GM18520 (cell line): ENCODE measurements around the gene NBAS.
A peak's percentile ranks its signal among the peaks of the same experiment; 100 is the strongest.
"Not testable (repeated sequence)": the region's sequence is repeated elsewhere in the genome, so short reads cannot be mapped to it uniquely, and the experiment has no call there.

Experiments used
- ATAC-seq: cut with Tn5 transposase; IDR thresholded peaks from one replicate; pipeline ENCODE4 v1.9.1; 2021; ENCODE audit not compliant: unreplicated experiment

NBAS gene

DNA sequence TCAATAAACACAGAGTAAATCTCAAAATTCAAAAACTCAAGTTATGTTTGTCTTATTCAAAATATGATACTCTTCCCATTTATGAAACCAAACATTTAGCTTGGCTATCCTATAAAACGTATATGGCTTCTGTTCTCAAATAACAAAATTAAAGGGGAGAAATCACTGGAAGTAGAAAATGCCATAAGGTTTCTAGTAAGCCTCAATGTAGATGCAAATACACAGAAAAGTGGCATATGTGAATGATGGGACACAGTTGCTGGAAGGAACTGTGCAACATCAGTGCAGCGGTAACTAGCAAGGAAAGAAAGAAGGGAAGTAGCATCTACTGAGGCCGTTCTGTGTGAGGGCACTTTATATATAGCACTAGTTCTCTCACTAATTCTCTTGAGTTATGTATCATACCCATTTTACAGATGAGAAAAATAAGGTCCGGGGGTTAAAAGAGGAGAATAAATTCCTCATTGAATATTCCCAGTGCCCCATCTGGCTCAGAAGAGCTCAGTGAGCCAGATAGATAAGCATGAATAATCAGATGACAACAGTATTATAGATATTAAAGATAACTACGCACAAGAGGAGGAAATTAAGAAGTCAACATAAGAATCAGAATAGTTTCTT lies 27.2 kb downstream of the NBAS start:
- no peak for ATAC-seq

DNA sequence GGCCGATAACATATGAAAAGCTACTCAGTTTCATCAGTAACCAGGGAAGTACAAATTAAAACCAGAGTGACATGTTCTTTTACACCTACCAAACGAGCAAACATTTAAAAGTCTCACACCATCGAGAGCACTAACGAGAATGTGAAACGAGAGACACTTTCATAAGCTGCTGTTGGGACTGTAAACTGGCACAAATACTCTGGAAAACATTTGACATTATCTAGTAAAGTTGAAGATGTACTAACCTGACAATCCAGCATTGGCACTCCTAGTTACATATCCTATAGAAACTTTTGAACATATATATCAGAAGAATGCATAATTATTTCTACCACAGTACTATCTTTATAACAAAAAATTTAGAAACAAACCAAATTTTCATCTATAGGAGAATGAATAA lies 28.1 kb downstream of the NBAS start:
- no peak for ATAC-seq

DNA sequence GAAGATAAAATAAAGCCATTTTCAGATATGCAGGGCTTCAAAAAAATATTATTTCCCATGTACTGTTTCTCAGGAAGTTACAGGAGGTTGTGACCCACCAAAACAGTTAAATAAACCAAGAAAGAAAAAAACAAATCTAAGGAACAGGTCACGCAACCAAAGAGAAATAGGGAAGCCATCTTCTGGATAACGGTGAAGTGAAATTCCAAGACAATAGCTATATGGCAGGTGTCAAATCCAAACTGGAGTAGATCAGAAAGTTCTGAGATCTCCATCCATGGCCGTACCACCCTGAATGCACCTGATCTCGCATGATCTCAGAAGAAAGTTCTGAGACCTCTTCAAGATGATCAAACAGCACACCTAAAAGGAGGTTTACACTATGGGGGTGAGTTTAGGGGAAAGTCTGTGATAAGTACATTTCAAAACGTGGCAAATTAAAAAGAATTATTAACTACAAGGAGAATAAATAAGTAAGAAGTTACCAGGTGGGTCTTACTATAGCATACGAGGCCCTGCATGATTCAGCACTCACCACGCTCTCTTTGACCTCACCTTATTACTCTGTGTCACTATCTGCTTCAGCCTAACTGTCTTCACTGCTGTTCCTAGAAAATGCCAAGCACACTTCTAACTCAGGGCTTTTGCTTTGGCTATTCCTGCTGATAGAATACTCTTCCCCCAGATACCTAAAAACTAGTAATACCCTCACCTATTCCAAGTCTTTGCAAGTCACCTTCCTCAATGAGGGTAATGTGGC lies 29.9 kb downstream of the NBAS start:
- ATAC-seq = no peak

DNA sequence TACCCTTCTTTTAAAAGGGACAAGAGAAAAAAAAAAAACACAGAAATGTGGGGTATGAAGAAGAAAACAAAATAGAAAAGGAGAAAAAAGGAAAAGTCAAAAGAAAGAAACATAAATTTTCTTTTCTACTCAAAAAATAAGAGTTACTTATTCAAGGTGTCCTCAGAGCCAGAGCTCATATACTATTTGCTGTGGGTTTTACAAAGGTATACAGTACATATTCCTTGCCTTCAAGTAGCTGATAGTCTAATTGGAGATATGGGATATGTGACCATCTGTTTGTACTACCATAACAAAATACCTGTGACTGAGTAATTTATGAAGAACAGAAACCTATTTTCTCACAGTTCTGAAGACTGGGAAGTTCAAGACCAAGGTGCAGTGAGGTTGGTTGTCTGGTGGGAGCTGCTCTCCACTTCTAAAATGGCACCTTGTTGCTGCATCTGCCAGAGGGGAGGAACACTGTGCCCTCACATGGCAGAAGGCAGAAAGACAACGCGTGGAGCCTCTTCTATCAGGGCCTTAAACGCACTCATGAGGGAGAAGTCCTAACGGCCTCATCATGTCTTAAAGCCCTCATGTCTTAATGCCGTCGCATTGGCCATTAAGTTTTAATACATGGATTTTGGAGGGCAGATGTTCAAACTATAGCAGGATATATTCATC lies 33.9 kb downstream of the NBAS start:
- ATAC-seq = no peak

DNA sequence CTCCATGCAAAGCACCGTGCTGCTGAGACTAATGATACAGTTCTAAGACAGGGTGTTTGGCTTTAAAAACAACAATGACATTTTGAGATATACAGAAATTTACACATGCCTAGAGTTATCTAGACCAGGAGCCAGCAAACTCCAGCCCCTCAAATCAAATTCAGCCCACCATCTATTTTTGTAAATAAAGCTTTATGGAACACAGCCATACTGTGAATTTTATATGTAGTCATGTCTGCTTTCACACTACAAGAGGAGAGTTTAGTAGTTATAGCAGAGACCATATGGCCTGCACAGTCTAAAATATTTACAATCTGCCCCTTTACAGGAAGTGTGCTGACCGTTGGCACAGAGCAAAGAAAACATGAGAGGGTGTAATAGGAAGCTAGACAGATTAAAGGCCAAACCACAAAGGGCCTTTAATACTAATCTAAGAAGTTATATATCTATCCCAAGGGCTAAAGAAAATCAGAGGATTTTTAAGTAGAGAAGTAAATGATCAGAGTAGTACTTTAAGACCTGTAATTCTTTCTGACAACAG lies 39.4 kb downstream of the NBAS start:
- no peak for ATAC-seq

DNA sequence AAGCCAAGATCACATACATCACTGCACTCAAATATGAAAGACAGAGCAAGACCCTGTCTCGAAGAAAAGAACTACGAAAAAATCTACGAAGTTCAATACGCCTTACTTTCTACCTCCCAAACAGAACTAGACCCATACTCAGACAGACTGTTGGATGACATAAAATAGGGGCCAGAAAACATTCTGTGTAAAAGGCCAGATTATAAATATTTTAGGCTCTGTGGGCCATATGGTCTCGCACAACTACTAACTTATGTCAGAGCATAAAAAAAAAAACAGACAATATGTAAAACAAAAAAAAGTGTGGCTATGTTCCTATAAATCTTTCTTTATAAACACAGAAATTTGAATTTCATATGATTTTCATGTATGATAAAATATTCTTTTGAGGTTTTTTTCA lies 40.8 kb downstream of the NBAS start:
- no peak for ATAC-seq

DNA sequence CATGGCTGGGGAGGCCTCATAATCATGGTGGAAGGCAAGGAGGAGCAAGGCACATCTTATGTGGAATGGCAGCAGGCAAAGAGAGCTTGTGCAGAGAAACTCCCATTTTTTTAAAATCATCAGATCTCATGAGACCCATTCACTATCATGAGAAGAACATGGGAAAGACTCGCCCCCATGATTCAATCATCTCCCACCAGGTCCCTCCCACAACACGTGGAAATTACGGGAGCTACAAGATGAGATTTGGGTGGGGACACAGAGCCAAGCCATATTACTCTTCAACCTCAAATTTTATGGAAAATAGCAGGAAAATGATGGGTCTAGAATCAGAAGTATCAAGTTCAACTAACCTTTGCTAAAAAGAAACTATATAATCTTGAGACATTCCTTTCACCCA lies 42.4 kb downstream of the NBAS start:
- ATAC-seq = not testable (repeated sequence)

DNA sequence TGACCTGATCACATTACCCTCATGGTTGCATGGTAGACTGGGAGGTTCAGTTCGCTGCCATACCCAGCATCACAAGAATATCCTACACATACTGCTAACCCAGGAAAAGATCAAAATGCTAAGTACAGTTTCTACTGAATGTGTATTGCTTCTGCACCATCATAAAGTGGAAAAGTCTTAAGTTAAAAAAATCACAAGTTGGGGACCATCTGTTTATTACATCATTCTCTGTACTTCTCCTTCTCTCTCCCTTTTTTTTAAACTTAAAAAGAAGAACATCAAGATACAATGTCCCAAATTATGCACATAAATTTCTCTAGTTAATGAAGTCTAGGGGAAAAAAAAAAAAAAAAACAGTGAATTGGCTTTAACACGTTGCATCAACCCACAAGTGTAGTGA lies 43.3 kb downstream of the NBAS start:
- ATAC-seq = no peak

DNA sequence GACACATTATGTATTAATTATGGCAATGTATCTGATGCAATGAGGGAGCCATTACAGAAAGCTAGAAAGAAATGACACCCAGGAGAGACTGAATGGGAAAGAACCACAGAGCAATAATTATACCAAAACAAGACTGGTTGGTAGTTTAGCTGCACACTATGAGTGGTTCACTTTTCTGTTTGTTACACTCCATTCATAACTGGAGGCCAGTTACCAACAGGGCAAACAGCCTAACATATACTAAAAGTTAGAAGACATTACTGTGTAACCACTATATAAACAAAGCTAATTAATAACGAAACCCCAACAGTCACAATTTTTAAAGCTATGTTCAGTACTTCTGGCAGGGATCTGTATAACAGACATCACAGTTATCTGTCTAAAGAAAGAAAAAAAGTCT lies 49.4 kb downstream of the NBAS start:
- ATAC-seq = peak; percentile 47

DNA sequence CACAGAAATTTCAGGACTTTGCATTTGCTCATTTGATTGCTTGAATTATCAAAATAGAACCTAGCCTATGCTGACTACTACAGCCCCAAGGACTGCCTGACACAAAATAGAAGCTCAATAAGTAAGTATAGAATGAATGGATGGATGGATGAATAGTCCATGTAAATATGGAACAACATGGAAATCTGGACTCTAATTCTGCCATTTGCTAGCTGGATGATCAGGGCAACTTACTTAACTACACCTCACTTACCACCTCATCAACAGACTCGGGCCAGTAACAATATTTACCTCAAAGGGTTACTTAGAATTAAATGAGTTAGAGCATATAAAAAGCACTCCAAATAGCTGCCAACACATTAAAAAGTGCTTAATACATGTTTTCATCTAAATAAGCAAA lies 50.6 kb downstream of the NBAS start:
- ATAC-seq = no peak

DNA sequence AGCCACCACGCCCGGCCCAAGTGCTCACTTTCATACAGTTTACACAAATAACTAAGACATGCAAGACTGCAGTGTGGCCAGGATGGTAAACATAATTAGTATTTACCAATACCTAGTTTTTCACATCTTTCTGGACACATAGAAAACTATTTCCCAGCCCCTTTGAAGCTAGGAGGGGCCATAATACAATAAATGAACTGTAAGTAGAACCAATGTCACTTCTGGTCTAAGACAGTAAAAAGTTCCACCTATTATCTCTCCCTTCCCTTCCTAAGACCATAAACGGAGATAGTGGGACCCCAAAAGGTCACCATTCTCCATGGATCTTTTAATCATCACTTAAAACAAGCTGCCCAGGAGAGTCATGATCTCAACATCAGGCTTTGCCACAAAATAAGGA lies 51.0 kb downstream of the NBAS start:
- ATAC-seq = no peak

DNA sequence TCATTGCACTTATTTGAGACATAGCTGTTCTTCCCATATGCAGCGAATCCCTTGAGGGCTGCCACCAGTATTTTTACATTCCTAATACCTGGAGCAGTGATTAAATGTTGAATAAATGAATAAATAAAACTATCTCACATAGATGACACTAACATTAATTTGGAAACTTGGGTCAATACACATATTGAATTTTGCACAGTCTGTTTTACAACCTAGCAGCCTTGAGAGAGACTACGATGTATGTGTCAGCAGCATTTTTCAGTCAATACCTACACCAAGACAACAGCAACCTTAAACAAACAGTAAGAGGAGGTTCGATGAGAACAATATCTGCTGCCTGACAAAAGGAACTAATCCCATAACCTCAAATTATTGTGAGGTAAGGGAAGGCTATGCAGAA lies 53.4 kb downstream of the NBAS start:
- no peak for ATAC-seq

DNA sequence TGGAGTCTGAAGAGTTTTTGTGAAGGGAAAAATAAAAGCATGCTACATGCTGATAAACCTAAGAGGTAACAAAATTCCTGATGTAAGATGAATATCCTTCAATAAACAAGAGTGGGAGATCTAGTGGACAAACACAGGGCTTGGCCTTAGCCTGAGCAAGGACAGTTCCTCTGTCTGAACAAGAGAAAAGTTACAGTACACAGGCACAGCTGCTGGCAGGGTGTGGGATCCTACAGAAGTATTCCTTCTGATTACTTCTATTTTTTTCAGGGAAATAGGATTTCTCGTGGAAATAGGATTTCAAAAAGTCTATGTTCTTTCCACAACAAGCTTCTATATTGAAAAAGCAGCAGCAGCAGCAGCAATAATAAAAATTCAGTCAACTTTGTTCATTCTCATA lies 54.1 kb downstream of the NBAS start:
- ATAC-seq = no peak

DNA sequence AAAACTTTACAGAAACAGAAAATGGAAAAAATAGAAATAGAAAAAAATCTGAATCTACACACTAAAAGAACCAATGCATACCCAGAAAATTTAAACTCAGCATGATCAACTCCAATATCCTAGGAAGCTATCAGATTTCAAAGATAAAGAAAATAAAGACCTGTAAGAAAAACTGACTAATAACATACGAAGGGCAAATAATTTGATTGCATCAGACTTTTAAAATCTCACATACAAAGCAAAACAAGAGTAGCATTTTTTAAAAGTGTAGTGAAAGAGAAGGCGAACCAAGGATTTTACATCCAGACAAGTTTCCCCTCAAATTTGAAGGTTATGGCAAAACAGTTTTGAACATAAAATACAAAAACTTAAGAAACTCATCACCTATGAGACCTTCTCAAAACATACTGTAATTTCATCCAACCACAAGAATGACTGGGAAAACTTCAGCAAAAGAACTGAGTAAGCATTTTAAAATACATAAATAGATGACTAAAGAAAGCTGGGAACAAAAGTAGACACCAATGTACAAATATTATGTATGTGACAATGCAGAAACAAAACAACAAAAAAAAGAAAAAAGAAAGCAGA lies 54.8 kb downstream of the NBAS start:
- ATAC-seq = no peak

DNA sequence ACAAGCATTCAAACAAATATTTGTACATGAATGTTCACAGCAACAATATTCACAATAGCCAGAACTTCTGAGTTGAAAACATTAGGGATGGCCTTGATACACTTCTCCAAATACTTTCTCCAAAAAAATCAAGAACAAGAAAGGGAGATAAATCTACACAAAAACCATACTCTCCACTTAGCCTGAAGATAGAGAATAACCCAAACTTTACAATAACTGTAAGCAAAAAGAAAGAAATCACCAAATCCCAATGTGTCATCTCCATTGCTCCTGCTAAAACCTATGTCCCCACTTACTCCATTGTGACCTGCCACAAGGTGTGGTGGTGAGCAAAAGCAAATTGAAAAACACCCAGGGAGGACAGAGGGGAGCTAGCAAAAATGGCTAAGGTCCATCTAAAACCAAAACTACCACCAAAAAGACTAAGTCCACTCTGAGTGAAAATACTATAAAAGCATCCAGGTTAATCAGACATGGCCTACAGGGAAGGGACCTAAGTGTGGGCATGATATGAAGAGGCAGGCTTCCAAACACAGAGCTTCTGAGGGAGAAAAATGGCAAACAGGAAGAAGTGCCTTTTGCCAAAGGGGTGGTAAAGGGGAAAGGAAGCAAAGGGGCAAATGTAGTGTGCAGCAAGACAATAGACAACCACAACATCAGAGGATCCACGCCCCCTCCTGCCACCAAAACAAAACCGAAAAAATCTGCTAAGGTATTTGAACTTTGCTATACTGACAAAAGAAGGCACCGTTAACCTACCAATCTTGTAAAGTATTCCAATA lies 56.1 kb downstream of the NBAS start:
- ATAC-seq = no peak

DNA sequence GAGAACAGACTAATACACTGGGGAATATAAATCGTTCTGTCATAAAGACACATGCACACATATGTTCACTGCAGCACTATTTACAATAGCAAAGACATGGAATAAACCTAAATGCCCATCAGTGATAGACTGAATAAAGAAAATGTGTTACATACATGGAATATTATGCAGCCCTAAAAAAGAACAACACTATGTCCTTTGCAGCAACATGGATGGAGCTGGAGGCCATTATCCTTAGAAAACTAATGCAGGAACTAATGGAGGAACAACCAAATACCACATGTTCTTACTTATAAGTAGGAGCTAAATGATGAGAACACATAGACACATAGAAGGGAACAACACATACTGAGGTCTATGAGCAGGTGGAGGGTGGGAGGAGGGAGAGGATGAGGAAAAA lies 61.9 kb downstream of the NBAS start:
- not testable (repeated sequence) for ATAC-seq

DNA sequence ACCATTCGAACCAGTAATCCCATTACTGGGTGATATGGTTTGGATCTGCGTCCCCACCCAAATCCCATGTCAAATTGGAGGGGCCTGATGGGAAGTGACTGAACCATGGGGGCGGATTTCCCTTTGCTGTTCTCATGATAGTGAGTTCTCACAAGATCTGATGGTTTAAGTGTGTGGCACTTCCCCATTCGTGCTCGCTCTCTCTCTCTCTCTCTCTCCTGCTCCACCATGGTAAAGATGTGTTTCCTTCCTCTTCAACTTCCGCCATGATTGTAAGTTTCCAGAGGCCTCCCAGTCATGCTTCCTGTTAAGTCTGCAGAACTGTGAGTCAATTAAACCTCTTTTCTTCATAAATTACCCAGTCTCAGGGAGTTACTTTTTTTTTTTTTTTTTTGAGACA lies 62.6 kb downstream of the NBAS start:
- ATAC-seq = no peak

DNA sequence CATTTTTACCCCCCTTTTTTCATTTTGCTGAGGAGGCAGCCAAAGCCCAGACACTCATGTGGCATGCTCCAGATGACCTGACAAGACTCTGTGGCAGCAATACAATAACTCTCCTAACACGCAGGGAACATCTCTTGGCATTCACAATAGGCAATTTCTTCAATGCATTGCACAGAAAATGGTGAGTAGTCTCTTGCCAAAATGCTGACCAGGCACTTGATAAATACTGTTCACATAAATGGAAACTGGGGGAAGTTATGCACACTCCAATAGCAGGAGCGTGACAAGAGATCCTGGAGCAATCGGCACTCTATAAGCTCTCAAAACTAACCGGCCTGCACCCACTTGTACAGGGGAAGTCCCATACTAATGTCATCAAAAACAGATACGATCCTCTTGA lies 66.3 kb downstream of the NBAS start:
- ATAC-seq = no peak

DNA sequence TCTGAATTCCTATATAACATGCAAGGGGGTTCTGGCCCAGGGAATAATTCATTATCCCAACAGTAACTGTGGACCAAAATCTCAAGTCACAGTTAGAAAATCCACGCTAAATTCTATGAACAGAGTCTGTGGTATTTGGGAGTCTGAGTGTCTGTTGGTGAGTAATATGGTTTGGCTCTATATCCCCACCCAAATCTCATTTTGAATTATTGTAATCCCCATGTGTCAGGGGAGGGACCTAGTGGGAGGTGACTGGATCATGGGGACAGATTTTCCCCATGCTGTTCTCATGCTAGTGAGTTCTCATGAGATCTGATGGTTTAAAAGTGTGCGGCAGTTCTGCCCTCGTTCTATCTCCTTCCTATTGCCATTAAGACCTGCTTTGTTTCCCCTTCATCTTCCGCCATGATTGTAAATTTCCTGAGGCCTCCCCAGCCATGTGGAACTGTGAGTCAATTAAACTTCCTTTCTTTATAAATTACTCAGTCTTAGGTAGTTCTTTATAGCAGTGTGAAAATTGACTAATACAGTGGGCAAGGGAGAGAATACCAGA lies 68.3 kb downstream of the NBAS start:
- no peak for ATAC-seq

DNA sequence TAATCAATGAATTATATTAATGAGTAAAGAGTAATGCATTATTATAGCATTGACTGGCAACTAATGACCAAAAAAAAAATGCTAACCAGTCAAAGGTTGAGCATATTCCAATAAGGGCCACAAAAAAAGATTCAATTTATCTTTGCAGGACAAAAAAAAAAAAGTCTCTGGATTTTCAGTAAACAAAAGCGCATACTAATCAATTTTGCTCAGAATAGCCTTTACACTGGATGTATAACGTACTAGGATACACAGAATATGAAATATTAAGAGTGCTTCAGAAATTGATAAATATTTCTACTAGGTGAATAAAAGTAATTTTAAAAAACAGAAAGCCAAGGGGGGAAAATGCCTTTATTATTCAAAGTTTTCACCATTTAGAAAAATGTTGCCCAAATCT lies 74.4 kb downstream of the NBAS start:
- ATAC-seq = no peak

DNA sequence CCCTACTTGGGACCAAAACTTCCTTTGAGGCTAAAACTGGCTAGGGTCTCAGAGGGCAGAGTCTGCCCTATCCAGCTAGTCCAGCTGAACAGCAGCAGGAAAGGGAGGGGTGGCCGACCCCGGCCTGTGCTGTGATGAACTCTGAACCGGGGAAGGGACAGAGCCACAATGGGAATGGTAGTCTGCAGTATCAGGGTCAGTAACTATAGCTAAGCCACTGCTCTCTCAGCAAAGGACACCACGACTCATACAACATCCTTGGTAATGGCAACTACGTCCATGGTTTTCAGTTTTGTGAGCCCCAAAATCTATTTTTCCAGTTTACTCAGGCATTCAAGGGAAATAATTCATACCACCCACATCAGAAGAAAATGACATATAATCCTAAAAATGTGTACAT lies 75.2 kb downstream of the NBAS start:
- ATAC-seq = no peak
